H9 (cell line): ENCODE results near the gene TENM4. TPM values are rescaled to one million over a fixed set of nuclear protein-coding genes. Genes with fewer than 3 reads are reported as not detected.

Experiments used
- DNase-seq: peaks from one replicate; pipeline ENCODE4 v3.0.0-alpha.2; 2017
- H2AFZ ChIP-seq: one replicate; pipeline ENCODE4 v1.6.1; 2013; ENCODE audit warnings: mild to moderate bottlenecking, low read length, control low read depth, moderate library complexity
- H2AK5ac ChIP-seq: 2 replicates; pipeline ENCODE4 v1.6.1; 2013; ENCODE audit warnings: low read length, control low read depth, mixed read lengths; ENCODE audit not compliant: insufficient read length
- H2BK120ac ChIP-seq: one replicate; pipeline ENCODE4 v1.6.1; 2013; ENCODE audit warnings: low read depth, mild to moderate bottlenecking, low read length, control low read depth, inconsistent platforms; ENCODE audit not compliant: poor library complexity, severe bottlenecking
- H2BK12ac ChIP-seq: 2 replicates; pipeline ENCODE4 v1.6.1; 2013; ENCODE audit warnings: low read length, control low read depth, mixed read lengths, low read depth; ENCODE audit not compliant: insufficient read length
- H2BK15ac ChIP-seq: 2 replicates; pipeline ENCODE4 v1.6.1; 2013; ENCODE audit warnings: low read depth, low read length, control low read depth
- H2BK20ac ChIP-seq: one replicate; pipeline ENCODE4 v1.6.1; 2013; ENCODE audit warnings: low read depth, mild to moderate bottlenecking, low read length, control low read depth, inconsistent platforms; ENCODE audit not compliant: poor library complexity, severe bottlenecking
- H2BK5ac ChIP-seq: 2 replicates; pipeline ENCODE4 v1.6.1; 2013; ENCODE audit warnings: low read length, control low read depth, mixed read lengths; ENCODE audit not compliant: insufficient read length
- H3K14ac ChIP-seq: 2 replicates; pipeline ENCODE4 v1.6.1; 2013; ENCODE audit warnings: low read length, control low read depth; ENCODE audit not compliant: insufficient read depth
- H3K18ac ChIP-seq: 2 replicates; pipeline ENCODE4 v1.6.1; 2013; ENCODE audit warnings: low read depth, mild to moderate bottlenecking, mixed read lengths, low read length, control low read depth; ENCODE audit not compliant: insufficient read length
- H3K23ac ChIP-seq: 2 replicates; pipeline ENCODE4 v1.6.1; 2013; ENCODE audit warnings: low read length, control low read depth, mixed read lengths, low read depth; ENCODE audit not compliant: insufficient read length
- H3K23me2 ChIP-seq: 2 replicates; pipeline ENCODE4 v1.6.1; 2013; ENCODE audit warnings: low read depth, mild to moderate bottlenecking, mixed read lengths, low read length, control low read depth; ENCODE audit not compliant: insufficient read length, poor library complexity, severe bottlenecking
- H3K27ac ChIP-seq: 2 replicates; pipeline ENCODE4 v1.5.1; 2013; ENCODE audit warnings: low read length, control low read depth, mixed read lengths, low read depth; ENCODE audit not compliant: insufficient read length
- H3K27me3 ChIP-seq: 2 replicates; pipeline ENCODE4 v1.6.1; 2013; ENCODE audit warnings: low read length, control low read depth, inconsistent platforms; ENCODE audit not compliant: insufficient read depth
- H3K4ac ChIP-seq: 2 replicates; pipeline ENCODE4 v1.6.1; 2013; ENCODE audit warnings: low read depth, mild to moderate bottlenecking, control low read depth, inconsistent platforms, low read length, moderate library complexity
- H3K4me1 ChIP-seq: 2 replicates; pipeline ENCODE4 v1.6.1; 2013; ENCODE audit warnings: low read length, control low read depth, inconsistent platforms; ENCODE audit not compliant: insufficient read depth
- H3K4me2 ChIP-seq: 2 replicates; pipeline ENCODE4 v1.6.1; 2013; ENCODE audit warnings: low read length, control low read depth, mixed read lengths; ENCODE audit not compliant: insufficient read length, insufficient read depth
- H3K56ac ChIP-seq: 2 replicates; pipeline ENCODE4 v1.6.1; 2013; ENCODE audit warnings: low read depth, mild to moderate bottlenecking, mixed read lengths, low read length, control low read depth; ENCODE audit not compliant: insufficient read length
- H3K79me1 ChIP-seq: 2 replicates; pipeline ENCODE4 v1.6.1; 2013; ENCODE audit warnings: low read depth, mild to moderate bottlenecking, moderate library complexity, low read length, control low read depth, inconsistent platforms; ENCODE audit not compliant: insufficient read depth, poor library complexity, severe bottlenecking
- H3K79me2 ChIP-seq: 2 replicates; pipeline ENCODE4 v1.6.1; 2013; ENCODE audit warnings: low read length, control low read depth, inconsistent platforms; ENCODE audit not compliant: insufficient read depth
- H3K9ac ChIP-seq: 2 replicates; pipeline ENCODE4 v1.6.1; 2013; ENCODE audit warnings: low read length, control low read depth, mixed read lengths; ENCODE audit not compliant: insufficient read length; ENCODE audit errors: extremely low read depth
- H3K9me3 ChIP-seq: one replicate; pipeline ENCODE4 v1.6.1; 2013; ENCODE audit warnings: low read depth, low read length, inconsistent platforms; ENCODE audit not compliant: control insufficient read depth
- H3T11ph ChIP-seq: one replicate; pipeline ENCODE4 v1.6.1; 2013; ENCODE audit warnings: mild to moderate bottlenecking, low read length, control low read depth, inconsistent platforms
- H4K20me1 ChIP-seq: one replicate; pipeline ENCODE4 v1.6.1; 2013; ENCODE audit not compliant: control insufficient read depth, insufficient read length, insufficient read depth
- H4K5ac ChIP-seq: 2 replicates; pipeline ENCODE4 v1.6.1; 2013; ENCODE audit warnings: low read depth, mild to moderate bottlenecking, mixed read lengths, low read length, control low read depth; ENCODE audit not compliant: insufficient read length
- H4K8ac ChIP-seq: replicated peaks from 2 replicates; pipeline ENCODE4 v1.6.1; 2013; ENCODE audit warnings: low read length, control low read depth, mixed read lengths, low read depth; ENCODE audit not compliant: insufficient read length
- H4K91ac ChIP-seq: 2 replicates; pipeline ENCODE4 v1.6.1; 2013; ENCODE audit warnings: low read depth, mild to moderate bottlenecking, moderate library complexity, mixed read lengths, low read length, control low read depth; ENCODE audit not compliant: insufficient read length
- H3K27ac Mint-ChIP-seq, 3 experiments: 2 replicates in 2 of 3; 3 replicates in 1 of 3; pipeline ENCODE4 v1.8.0; 2020 to 2021; ENCODE audit warnings: mixed read lengths in 3 of 3, mild to moderate bottlenecking in 1 of 3, moderate library complexity in 1 of 3
- H3K27me3 Mint-ChIP-seq: 2 replicates; pipeline ENCODE4 v1.8.0; 2021; ENCODE audit warnings: low read depth, mild to moderate bottlenecking, moderate library complexity, mixed read lengths
- H3K36me3 Mint-ChIP-seq, 3 experiments: 2 replicates in 2 of 3; 3 replicates in 1 of 3; pipeline ENCODE4 v1.8.0; 2020 to 2021; ENCODE audit warnings: low read depth in 3 of 3, mixed read lengths in 3 of 3; ENCODE audit not compliant: insufficient read depth in 1 of 3
- H3K4me1 Mint-ChIP-seq, 2 experiments: 2 replicates each; pipeline ENCODE4 v1.8.0; 2020; ENCODE audit warnings: mixed read lengths in 2 of 2
- H3K4me3 Mint-ChIP-seq, 2 experiments: 2 replicates in 1 of 2; 3 replicates in 1 of 2; pipeline ENCODE4 v1.8.0; 2020 to 2021; ENCODE audit warnings: mild to moderate bottlenecking in 2 of 2, mixed read lengths in 2 of 2, moderate library complexity in 1 of 2
- H3K9me3 Mint-ChIP-seq, 2 experiments: 2 replicates in 1 of 2; 3 replicates in 1 of 2; pipeline ENCODE4 v1.8.0; 2020; ENCODE audit warnings: mild to moderate bottlenecking in 2 of 2, mixed read lengths in 2 of 2, moderate library complexity in 1 of 2
- CTCF ChIP-seq: fragments of 200-600 bp; sonication (generic); conservative IDR thresholded peaks from 3 replicates; pipeline ENCODE4 v1.8.0; 2021; ENCODE audit warnings: antibody characterized with exemption, mild to moderate bottlenecking
- total RNA-seq: library from RNA; stranded (reverse); gene quantifications from 2 replicates; pipeline ENCODE4 v1.2.1, GENCODE V29; 2021

TENM4 gene
- total RNA-seq, 1 experiment from 2014 or later: 4.6 TPM

- no peak overlapping the region for H3K56ac ChIP-seq
- H3K4ac ChIP-seq: no peak overlapping the region
- H4K8ac ChIP-seq: no peak overlapping the region
- no peak overlapping the region for H2BK5ac ChIP-seq
- H3K14ac ChIP-seq: no peak overlapping the region
- no peaks in the 10 kb centered on the region for H3K4me1 ChIP-seq
- H3T11ph ChIP-seq: no peak overlapping the region
- H3K23ac ChIP-seq: no peak overlapping the region
- TF ChIP-seq CTCF: no peak
- H3K23me2 ChIP-seq: no peaks in the 10 kb centered on the region
- H3K27me3 Mint-ChIP-seq: no peaks in the 10 kb centered on the region; the same call in none of the 2 replicates
- H3K9me3 Mint-ChIP-seq: no peaks in the 10 kb centered on the region
- no peaks in the 10 kb centered on the region for H3K9me3 ChIP-seq
- no peak overlapping the region for H2BK120ac ChIP-seq
- H2BK15ac ChIP-seq: no peak overlapping the region
- no peak overlapping the region for H3K4me3 Mint-ChIP-seq
- no peak overlapping the region for H2AK5ac ChIP-seq
- H3K36me3 Mint-ChIP-seq: no peaks in the 10 kb centered on the region
- H3K79me2 ChIP-seq: no peaks in the 10 kb centered on the region
- no peak for DNase-seq
- no peak overlapping the region for H3K27ac ChIP-seq
- H3K27me3 ChIP-seq: no peaks in the 10 kb centered on the region; the same call in 1 of the 2 replicates
- no peaks in the 10 kb centered on the region for H4K20me1 ChIP-seq
- peaks cover 0 to 5% of the 10 kb centered on the region in 2 experiments; a peak in 2 of 4 replicates for H3K4me1 Mint-ChIP-seq
- H2BK20ac ChIP-seq: no peak overlapping the region
- H3K79me1 ChIP-seq: no peaks in the 10 kb centered on the region
- no peak overlapping the region for H3K27ac Mint-ChIP-seq
- no peak overlapping the region for H2BK12ac ChIP-seq
- no peak overlapping the region for H4K5ac ChIP-seq
- H3K4me2 ChIP-seq: no peak overlapping the region
- H2AFZ ChIP-seq: no peak overlapping the region
- no peak overlapping the region for H4K91ac ChIP-seq
- no peak overlapping the region for H3K9ac ChIP-seq
- H3K18ac ChIP-seq: no peak overlapping the region
Observed at GRCh38 chr11:78790784-78791183, 650.0 kb downstream of the TENM4 start.
